A549 (cell line): ENCODE results near the gene FEM1A. TPM values are rescaled to one million over a fixed set of nuclear protein-coding genes. Genes with fewer than 3 reads are reported as not detected.
A peak's percentile ranks its signal among the peaks of the same experiment; 100 is the strongest.

Experiments used
- ATOH8 ChIP-seq: fragments of 250-450 bp; sonication (Bioruptor Pico); IDR thresholded peaks from 2 replicates; pipeline ENCODE4 v1.5.0; 2020; ENCODE audit warnings: low read depth, mild to moderate bottlenecking, moderate library complexity
- BCL3 ChIP-seq: fragments of >200 bp; sonication (Bioruptor Twin); formaldehyde crosslinking; IDR thresholded peaks from 3 replicates; pipeline ENCODE4 v1.6.1; 2016
- BHLHE40 ChIP-seq: IDR thresholded peaks from 2 replicates; pipeline ENCODE4 v1.6.1; 2012; ENCODE audit warnings: low read depth, low read length, inconsistent platforms
- CBX2 ChIP-seq: fragments of 200-600 bp; sonication (generic); IDR thresholded peaks from 2 replicates; pipeline ENCODE4 v1.6.1; 2016; ENCODE audit warnings: low read depth, mild to moderate bottlenecking, borderline replicate concordance
- CBX8 ChIP-seq: fragments of 200-600 bp; sonication (generic); IDR thresholded peaks from 2 replicates; pipeline ENCODE4 v1.6.1; 2016
- CHD2 ChIP-seq: fragments of 150-350 bp; IDR thresholded peaks from 2 replicates; pipeline ENCODE4 v1.6.1; 2014; ENCODE audit warnings: low read length; ENCODE audit not compliant: partially characterized antibody
- CHD4 ChIP-seq: fragments of 200-600 bp; sonication (generic); IDR thresholded peaks from 2 replicates; pipeline ENCODE4 v1.6.1; 2016; ENCODE audit warnings: antibody characterized with exemption, mild to moderate bottlenecking, borderline replicate concordance
- CTCF ChIP-seq: fragments of >200 bp; sonication (Bioruptor Twin); formaldehyde crosslinking; IDR thresholded peaks from 3 replicates; pipeline ENCODE4 v1.5.1; 2016
- E2F6 ChIP-seq: IDR thresholded peaks from 2 replicates; pipeline ENCODE4 v1.6.1; 2012; ENCODE audit warnings: low read depth, borderline replicate concordance
- EHF ChIP-seq: fragments of 250-450 bp; sonication (Bioruptor Pico); IDR thresholded peaks from 2 replicates; pipeline ENCODE4 v1.5.0; 2020; ENCODE audit warnings: mild to moderate bottlenecking
- EHMT2 ChIP-seq: fragments of 200-600 bp; sonication (generic); IDR thresholded peaks from 2 replicates; pipeline ENCODE4 v1.6.1; 2016; ENCODE audit warnings: antibody characterized with exemption, low read depth, mild to moderate bottlenecking, moderate library complexity
- EP300 ChIP-seq, 2 experiments: fragments of >200 bp; sonication (Bioruptor Twin); formaldehyde crosslinking; IDR thresholded peaks; 2 replicates in 1 of 2; 3 replicates in 1 of 2; pipeline ENCODE4 v1.6.1; 2016 to 2017
- FOSL2 ChIP-seq, 2 experiments: fragments of 450-650 bp in 1 of 2; fragments of >200 bp in 1 of 2; sonication (Bioruptor Twin) in 1 of 2; formaldehyde crosslinking; IDR thresholded peaks; 2 replicates each; pipeline versions ENCODE4 v1.5.0 to v1.6.1; 2016 to 2020; ENCODE audit warnings: mild to moderate bottlenecking in 1 of 2, moderate library complexity in 1 of 2
- FOXS1 ChIP-seq: fragments of 250-450 bp; sonication (Bioruptor Pico); IDR thresholded peaks from 2 replicates; pipeline ENCODE4 v1.5.0; 2020; ENCODE audit warnings: mild to moderate bottlenecking, moderate library complexity
- GATA3 ChIP-seq: IDR thresholded peaks from 2 replicates; pipeline ENCODE4 v1.6.1; 2012; ENCODE audit warnings: borderline replicate concordance
- HES2 ChIP-seq: fragments of >200 bp; sonication (Bioruptor Twin); formaldehyde crosslinking; IDR thresholded peaks from 2 replicates; pipeline ENCODE4 v1.6.1; 2016
- HOXB13 ChIP-seq: fragments of 250-450 bp; sonication (Bioruptor Pico); IDR thresholded peaks from 2 replicates; pipeline ENCODE4 v1.5.0; 2020; ENCODE audit warnings: low read depth, mild to moderate bottlenecking, moderate library complexity
- HOXB5 ChIP-seq: fragments of 250-450 bp; sonication (Bioruptor Pico); IDR thresholded peaks from 2 replicates; pipeline ENCODE4 v1.5.0; 2020; ENCODE audit warnings: mild to moderate bottlenecking, moderate library complexity
- KDM5A ChIP-seq: fragments of 200-600 bp; sonication (generic); IDR thresholded peaks from 2 replicates; pipeline ENCODE4 v1.6.1; 2016; ENCODE audit warnings: antibody characterized with exemption, mild to moderate bottlenecking
- MAFK ChIP-seq: fragments of 450-650 bp; IDR thresholded peaks from 2 replicates; pipeline ENCODE4 v1.6.1; 2014; ENCODE audit not compliant: partially characterized antibody
- MAX ChIP-seq: IDR thresholded peaks from 2 replicates; pipeline ENCODE4 v1.6.1; 2012
- MAZ ChIP-seq: fragments of 150-350 bp; IDR thresholded peaks from 2 replicates; pipeline ENCODE4 v1.6.1; 2014; ENCODE audit warnings: antibody characterized with exemption, low read depth, low read length, borderline replicate concordance
- MYC ChIP-seq: IDR thresholded peaks from 2 replicates; pipeline ENCODE4 v1.6.1; 2012; ENCODE audit warnings: mild to moderate bottlenecking, inconsistent platforms, low read length, improper control_type of control experiment, borderline replicate concordance
- NFE2L2 ChIP-seq: fragments of 150-350 bp; conservative IDR thresholded peaks from 2 replicates; pipeline ENCODE4 v1.6.1; 2014; ENCODE audit warnings: low read length
- NPAS2 ChIP-seq: fragments of 250-450 bp; sonication (Bioruptor Pico); IDR thresholded peaks from 2 replicates; pipeline ENCODE4 v1.8.0; 2022; ENCODE audit warnings: mild to moderate bottlenecking, moderate library complexity, borderline replicate concordance
- NR3C1 ChIP-seq: fragments of >200 bp; sonication (Bioruptor Twin); formaldehyde crosslinking; IDR thresholded peaks from 3 replicates; pipeline ENCODE4 v1.6.1; 2017
- POLR2A ChIP-seq: IDR thresholded peaks from 2 replicates; pipeline ENCODE4 v1.6.1; 2012; ENCODE audit warnings: mild to moderate bottlenecking, low read length
- POLR2AphosphoS2 ChIP-seq: conservative IDR thresholded peaks from 2 replicates; pipeline ENCODE4 v1.6.1; 2012; ENCODE audit warnings: low read length, improper control_type of control experiment, inconsistent platforms
- RAD21 ChIP-seq, 2 experiments: fragments of >200 bp in 1 of 2; sonication (Bioruptor Twin) in 1 of 2; formaldehyde crosslinking in 1 of 2; IDR thresholded peaks in 1 of 2; conservative IDR thresholded peaks in 1 of 2; 2 replicates in 1 of 2; 3 replicates in 1 of 2; pipeline ENCODE4 v1.6.1; 2012 to 2018; ENCODE audit warnings: inconsistent platforms in 1 of 2
- RARB ChIP-seq: fragments of 250-450 bp; sonication (Bioruptor Pico); IDR thresholded peaks from 2 replicates; pipeline ENCODE4 v1.8.0; 2021; ENCODE audit warnings: mild to moderate bottlenecking, moderate library complexity
- RFX5 ChIP-seq: fragments of 450-650 bp; IDR thresholded peaks from 2 replicates; pipeline ENCODE4 v1.7.1; 2014; ENCODE audit warnings: antibody characterized with exemption, mild to moderate bottlenecking, moderate library complexity
- SMC3 ChIP-seq: fragments of >200 bp; sonication (Bioruptor Twin); formaldehyde crosslinking; IDR thresholded peaks from 3 replicates; pipeline ENCODE4 v1.6.1; 2018; ENCODE audit warnings: inconsistent platforms
- SREBF2 ChIP-seq: fragments of 450-650 bp; IDR thresholded peaks from 2 replicates; pipeline ENCODE4 v1.6.1; 2014; ENCODE audit warnings: mild to moderate bottlenecking, moderate library complexity
- TFCP2L1 ChIP-seq: fragments of 250-450 bp; sonication (Bioruptor Pico); IDR thresholded peaks from 2 replicates; pipeline ENCODE4 v1.5.0; 2021; ENCODE audit warnings: mild to moderate bottlenecking
- TP53 ChIP-seq: fragments of 250-450 bp; sonication (Bioruptor Pico); IDR thresholded peaks from 2 replicates; pipeline ENCODE4 v1.5.0; 2021; ENCODE audit warnings: mild to moderate bottlenecking, moderate library complexity
- USF2 ChIP-seq: fragments of 450-650 bp; IDR thresholded peaks from 2 replicates; pipeline ENCODE4 v1.6.1; 2014; ENCODE audit warnings: antibody characterized with exemption
- ZFP36 ChIP-seq: fragments of 450-650 bp; IDR thresholded peaks from 2 replicates; pipeline ENCODE4 v1.6.1; 2014; ENCODE audit warnings: borderline replicate concordance; ENCODE audit not compliant: partially characterized antibody
- ZNF302 ChIP-seq: fragments of 250-450 bp; sonication (Bioruptor Pico); IDR thresholded peaks from 2 replicates; pipeline ENCODE4 v1.9.0; 2021; ENCODE audit warnings: inconsistent platforms, mild to moderate bottlenecking, moderate library complexity
- ZSCAN20 ChIP-seq: fragments of 250-450 bp; sonication (Bioruptor Pico); IDR thresholded peaks from 2 replicates; pipeline ENCODE4 v1.8.0; 2022; ENCODE audit warnings: mild to moderate bottlenecking, moderate library complexity
- polyA plus RNA-seq, 4 experiments: library from polyadenylated mRNA; depleted of rRNA in 3 of 4; stranded (reverse); fragments of >200 nt; fragmentation: RNase III in 1 of 4; extraction: RNeasy Plus Mini Kit Qiagen cat#74134 plus additional on column Dnase treatment in 1 of 4; gene quantifications; 2 replicates in 3 of 4; 3 replicates in 1 of 4; pipeline ENCODE4 v1.2.3, GENCODE V29; 2011 to 2017

Gene FEM1A
- polyA plus RNA-seq, 2 of the 4 experiments (the other 2 are of a cell fraction): 3.2 to 4.1 TPM

GRCh38 chr19:4768934-4769777, 22.4 kb upstream of the FEM1A start (continued):
- TF ChIP-seq CHD4 (no peak), FOSL2 (IDR thresholded peaks at IDR 0.05) (no peak), FOSL2 (CRISPR knock-in tag; IDR thresholded peaks at IDR 0.05) (peak; percentile 44; the same call in 1 of the 2 replicates), MYC (no peak), RFX5 (no peak), SREBF2 (no peak), CBX8 (no peak), FOXS1 (peak; percentile 99), POLR2AphosphoS2 (no peak), CBX2 (no peak), TFCP2L1 (CRISPR knock-in tag) (peak; percentile 92), HOXB13 (CRISPR knock-in tag) (peak; percentile 99), ZSCAN20 (CRISPR knock-in tag) (peak; percentile 99), NFE2L2 (no peak), USF2 (no peak), BHLHE40 (no peak), SMC3 (no peak), HES2 (no peak), RARB (CRISPR knock-in tag) (no peak), CHD2 (no peak), ZNF302 (CRISPR knock-in tag) (peak; percentile 96), EHF (CRISPR knock-in tag) (peak; percentile 99), NR3C1 (no peak), RAD21 (conservative IDR thresholded peaks at IDR 0.05 in 1 of 2, IDR thresholded peaks at IDR 0.05 in 1 of 2) (no peak), MAX (0 out of 2 replicates have a peak, but pooled peaks have one; percentile 42), ZFP36 (no peak), CTCF (no peak), TP53 (CRISPR knock-in tag) (peak; percentile 89), E2F6 (no peak), MAZ (0 out of 2 replicates have a peak, but pooled peaks have one; percentile 30), NPAS2 (CRISPR knock-in tag) (peak; percentile 72; the same call in 1 of the 2 replicates), BCL3 (no peak), POLR2A (no peak), KDM5A (no peak), ATOH8 (CRISPR knock-in tag) (peak; percentile 99), EHMT2 (peak; percentile 99), EP300 (IDR thresholded peaks at IDR 0.05) (no peak), MAFK (no peak), GATA3 (no peak), HOXB5 (CRISPR knock-in tag) (peak; percentile 99)
